Pancreas (tissue), 10 donors: Measurements from ENCODE around the gene CMC2. TPM values are rescaled to one million over a fixed set of nuclear protein-coding genes. Genes with fewer than 3 reads are reported as not detected.

Experiments
- ATAC-seq, 4 donors: fragments of 200-7000 bp; cut with Tn5 transposase; one replicate each; pipeline versions ENCODE4 v1.8.0 to v1.9.1; 2020; ENCODE audit warnings: mild to moderate bottlenecking in 4 of 4, moderate library complexity in 4 of 4
- DNase-seq, 6 donors: peaks; one replicate each; pipeline ENCODE4 v3.0.0-alpha.2; 2020
- FAIRE-seq: peaks from 2 replicates; lab custom pipeline; 2012; peaks lifted over from hg19 to GRCh38; lab: Jason Lieb, UNC
- H3K27ac ChIP-seq, 4 donors: fragments of 200-600 bp; sonication (generic); 1 replicate in 3 of 4; 2 replicates in 1 of 4; pipeline versions ENCODE4 v1.5.0 to v1.8.0; 2020
- H3K27me3 ChIP-seq, 4 donors: fragments of 200-600 bp; one replicate each; pipeline ENCODE4 v1.8.0; 2021
- H3K36me3 ChIP-seq, 3 donors: fragments of 200-600 bp; sonication (generic) in 1 of 3; one replicate each; pipeline versions ENCODE4 v1.5.0 to v1.8.0; 2020 to 2021
- H3K4me1 ChIP-seq, 3 donors: fragments of 200-600 bp; one replicate each; pipeline ENCODE4 v1.8.0; 2021
- H3K4me3 ChIP-seq, 4 donors: fragments of 200-600 bp; sonication (generic) in 2 of 4; one replicate each; pipeline versions ENCODE4 v1.5.0 to v1.8.0; 2020 to 2021
- H3K9me3 ChIP-seq, 4 donors: fragments of 200-600 bp; one replicate each; pipeline ENCODE4 v1.8.0; 2021
- CTCF ChIP-seq, 4 donors: fragments of 200-600 bp; sonication (generic) in 3 of 4; IDR thresholded peaks; one replicate each; pipeline versions ENCODE4 v1.5.0 to v1.8.0; 2021; ENCODE audit warnings: antibody characterized with exemption in 4 of 4
- WGBS, 2 donors: extraction: QIAGEN DNeasy Blood & Tissue Kit; methylation state at CpG; one replicate each; pipeline ENCODE4 v1.1.7; 2013; 5-methylcytosine and 5-hydroxymethylcytosine counted together
- intact Hi-C, 3 donors: fragments of 100-400 bp; cut with DNase I; formaldehyde crosslinking; loops; one replicate each; pipeline versions ENCODE4 v1.11.1 to v1.14.2; 2022
- polyA plus RNA-seq, 2 donors: library from polyadenylated mRNA; stranded (reverse); fragments of 200-250 nt; gene quantifications; one replicate each; pipeline ENCODE4 v1.2.3, GENCODE V29; 2013
- total RNA-seq, 6 donors: library from RNA; stranded (reverse); fragmentation: NEBNext Ultra II Directional in 4 of 6; extraction: Animal tissue kit (Norgen Biotek cat#: 25700) in 4 of 6; gene quantifications; one replicate each; pipeline versions ENCODE4 v1.2.1 to v1.2.4, GENCODE V29; 2021 to 2023
- donor health status: healthy with polysubstance abuse.
- donor health status: DM: no; HTN: no; CAD: no; lungs with moderate emphysema.
- donor health status: DM: no; HTN: no; CAD: no.
- donor health status: control.
- donor health status: control.
- donor health status: Bipolar disorder and iron deficiency.
- donor health status: DM: yes; HTN: yes; CAD: no.
- donor health status: DM: no; HTN: no; CAD: no.
- donor health status: DM: no; HTN: no; CAD: no.
- donor health status: DM: yes; HTN: yes; CAD: no.

The CMC2 gene
- total RNA-seq (10 to 100 TPM; 13.3 to 24.4 (median 21.7) TPM), polyA plus RNA-seq (10 to 100 TPM; 32.2 to 58.1 TPM)

GRCh38 chr16:81006813-81007695, at the start of gene CMC2, which contains the start of gene CENPN:
Gene CMC2, minus strand, starts transcription at chr16:81006885. Its CDS starts 9,491 bp downstream, at chr16:80997394.
Gene CENPN, plus strand, starts transcription at chr16:81007214. Its CDS starts 4,726 bp downstream, at chr16:81011940.
- no peak for FAIRE-seq
- Histone ChIP-seq H3K27ac (peak within 1 kb of the TSS; percentile 97 to 99 (median 98)), H3K36me3 (no peaks in the 10 kb centered on the region), H3K4me1 (peaks cover 13% of the 10 kb centered on the region in 3 donors), H3K9me3 (no peaks in the 10 kb centered on the region), H3K27me3 (no peaks in the 10 kb centered on the region), H3K4me3 (peak within 1 kb of the TSS; percentile 69 to 98 (median 90))
- WGBS, 2 donors, result 0 to 1% methylated on average over 69 to 75 of the region's 75 CpGs
- ATAC-seq, result peak; percentile 91 to 97 (median 93)
- peak; percentile 97 to 100 (median 99) for DNase-seq
- TF ChIP-seq CTCF (IDR thresholded peaks at IDR 0.05), result no peak
- intact Hi-C loops, result no loop called here

GRCh38 chr16:81053761-81054160, 47.1 kb upstream of the CMC2 start:
- no peak for FAIRE-seq
- 71 to 74% methylated on average over 11 of the region's 11 CpGs for WGBS, 2 donors
- no peaks in the 10 kb centered on the region for H3K4me1 ChIP-seq

DNA sequence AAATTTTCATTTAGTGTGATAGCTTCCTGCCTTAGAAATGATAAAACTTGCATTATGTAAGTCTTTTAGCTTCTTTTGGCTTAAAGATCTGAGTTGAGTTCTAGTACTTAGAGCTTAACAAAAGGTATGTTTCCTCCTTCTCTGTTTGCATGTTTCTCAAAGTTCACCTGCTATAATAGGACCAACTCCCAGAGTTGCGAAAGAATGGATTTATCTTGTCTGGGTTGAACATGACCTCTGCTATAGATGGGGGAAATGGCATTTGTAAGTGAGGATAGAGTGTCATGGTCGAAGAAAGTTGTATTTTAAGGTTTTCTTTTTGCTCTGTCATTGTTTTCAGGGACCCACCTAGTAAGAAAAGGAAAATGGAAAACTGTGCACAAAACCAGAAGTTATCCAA, 36.1 kb upstream of the CMC2 start:
- Histone ChIP-seq H3K4me3 (no peak overlapping the region), H3K27me3 (no peaks in the 10 kb centered on the region), H3K27ac (no peak overlapping the region), H3K4me1 (peaks cover 0 to 4% (median 3%) of the 10 kb centered on the region in 3 donors), H3K9me3 (no peaks in the 10 kb centered on the region), H3K36me3 (peaks cover 3 to 34% (median 6%) of the 10 kb centered on the region in 3 donors)
- intact Hi-C loops, result no loop called here
- no peak for FAIRE-seq
- ATAC-seq, result no peak
- 96 to 98% methylated on average over 2 of the region's 2 CpGs for WGBS, 2 donors
- DNase-seq, result no peak
- TF ChIP-seq CTCF (IDR thresholded peaks at IDR 0.05), result no peak

More at GRCh38 chr16:81053761-81054160, 47.1 kb upstream of the CMC2 start:
- intact Hi-C loops, result no loop called here
- DNase-seq (no peak), ATAC-seq (no peak)
- Histone ChIP-seq H3K4me3 (no peak overlapping the region), H3K36me3 (no peaks in the 10 kb centered on the region), H3K9me3 (no peaks in the 10 kb centered on the region), H3K27ac (no peak overlapping the region), H3K27me3 (no peaks in the 10 kb centered on the region)
- TF ChIP-seq CTCF (IDR thresholded peaks at IDR 0.05), result no peak

DNA sequence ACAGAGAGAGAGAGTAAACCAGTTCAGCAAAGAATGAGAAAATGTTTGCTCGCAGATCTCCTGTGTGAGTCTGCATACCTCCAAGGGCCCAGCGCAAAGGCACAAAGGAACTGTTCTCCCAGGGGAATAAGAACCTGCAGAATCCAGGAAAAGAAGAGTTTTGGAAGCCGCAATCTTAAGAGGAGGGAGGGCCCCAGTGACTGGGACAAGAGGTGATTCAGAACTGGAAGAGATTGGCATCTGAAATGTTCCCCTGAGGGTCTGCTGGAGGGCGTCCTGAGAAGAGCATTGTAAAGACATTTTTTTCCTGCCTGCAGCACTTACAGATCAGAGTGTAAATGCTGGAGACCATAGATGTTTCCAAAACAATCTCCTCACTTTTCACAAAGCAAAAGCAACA, 35.0 kb upstream of the CMC2 start:
- H3K27me3 ChIP-seq, result no peaks in the 10 kb centered on the region
- no peak overlapping the region for H3K27ac ChIP-seq
- peaks cover 0 to 8% (median 4%) of the 10 kb centered on the region in 3 donors for H3K4me1 ChIP-seq
- H3K36me3 ChIP-seq, result peaks cover 3 to 34% (median 6%) of the 10 kb centered on the region in 3 donors
- 91 to 96% methylated on average over 4 of the region's 4 CpGs for WGBS, 2 donors
- no peak overlapping the region for H3K4me3 ChIP-seq
- DNase-seq (no peak), ATAC-seq (no peak), FAIRE-seq (no peak)
- intact Hi-C loops, result no loop called here
- TF ChIP-seq CTCF (IDR thresholded peaks at IDR 0.05), result no peak
- no peaks in the 10 kb centered on the region for H3K9me3 ChIP-seq
